GM12892 (cell line): ENCODE measurements around the gene BLOC1S2.

Experiments used
- DNase-seq: peaks from one replicate; pipeline ENCODE4 v3.0.0; 2011; ENCODE audit not compliant: insufficient read length
- FAIRE-seq: peaks from 2 replicates; lab custom pipeline; 2011; peaks lifted over from hg19 to GRCh38; lab: Jason Lieb, UNC
- POLR2A ChIP-seq: IDR thresholded peaks from 2 replicates; pipeline ENCODE4 v1.6.1; 2011; ENCODE audit warnings: low read depth, low read length, control low read depth
- POLR2AphosphoS5 ChIP-seq: IDR thresholded peaks from 2 replicates; pipeline ENCODE4 v1.6.1; 2011; ENCODE audit warnings: low read depth, low read length, control low read depth
- TAF1 ChIP-seq: IDR thresholded peaks from 2 replicates; pipeline ENCODE4 v1.6.1; 2011; ENCODE audit warnings: low read depth, mild to moderate bottlenecking, control low read depth, low read length, borderline replicate concordance

BLOC1S2 gene

DNA sequence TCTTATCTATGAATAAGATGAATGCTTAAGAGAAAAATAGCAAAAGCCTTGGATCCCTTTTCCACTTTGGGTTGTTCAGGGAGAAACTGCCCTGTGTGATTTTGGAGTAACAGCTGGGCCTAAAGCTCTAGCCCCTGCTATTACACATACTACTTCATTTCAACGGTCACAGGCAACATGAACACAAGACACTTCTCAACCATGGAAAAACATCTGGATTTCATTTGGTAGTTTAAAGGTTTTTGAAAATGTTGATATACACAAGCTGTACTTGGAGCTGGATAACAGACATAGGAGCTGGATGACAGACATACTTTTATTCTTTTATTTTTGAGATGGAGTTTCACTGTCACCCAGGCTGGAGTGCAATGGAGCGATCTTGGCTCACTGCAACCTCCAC, 54.4 kb downstream of the BLOC1S2 start:
- no peak for TF ChIP-seq POLR2A
- no peak for TF ChIP-seq POLR2AphosphoS5
- no peak for TF ChIP-seq TAF1
- FAIRE-seq: no peak
- no peak for DNase-seq

DNA sequence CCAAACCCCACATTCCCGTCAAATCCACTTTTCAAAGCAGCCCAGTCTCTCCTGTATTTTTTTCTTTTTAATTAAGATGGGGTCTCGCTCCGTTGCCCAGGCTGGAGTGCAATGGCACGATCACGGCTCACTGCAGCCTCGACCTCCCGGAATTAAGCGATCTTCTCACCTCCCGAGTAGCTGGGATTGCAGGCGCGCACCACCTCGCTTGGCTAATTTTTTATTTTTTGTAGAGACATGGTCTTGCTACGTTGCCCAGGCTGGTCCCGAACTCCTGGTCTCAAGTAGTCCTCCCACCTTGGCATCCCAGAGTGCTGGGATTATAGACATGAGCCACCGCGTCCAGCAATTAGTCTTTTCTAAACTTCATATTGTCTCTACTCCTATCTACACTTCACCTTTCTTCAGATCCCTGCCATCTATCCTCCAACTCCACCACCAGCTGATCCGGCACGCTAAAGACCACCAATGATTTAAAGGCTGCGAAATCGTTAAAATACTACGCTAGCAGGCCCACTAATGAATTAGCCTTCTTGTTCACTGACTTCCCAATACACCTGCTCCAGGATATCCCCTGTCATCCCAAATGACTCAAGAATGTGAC, 56.6 kb downstream of the BLOC1S2 start:
- FAIRE-seq (no peak), DNase-seq (no peak)
- no peak for TF ChIP-seq POLR2A
- TF ChIP-seq TAF1: no peak
- TF ChIP-seq POLR2AphosphoS5: no peak

DNA sequence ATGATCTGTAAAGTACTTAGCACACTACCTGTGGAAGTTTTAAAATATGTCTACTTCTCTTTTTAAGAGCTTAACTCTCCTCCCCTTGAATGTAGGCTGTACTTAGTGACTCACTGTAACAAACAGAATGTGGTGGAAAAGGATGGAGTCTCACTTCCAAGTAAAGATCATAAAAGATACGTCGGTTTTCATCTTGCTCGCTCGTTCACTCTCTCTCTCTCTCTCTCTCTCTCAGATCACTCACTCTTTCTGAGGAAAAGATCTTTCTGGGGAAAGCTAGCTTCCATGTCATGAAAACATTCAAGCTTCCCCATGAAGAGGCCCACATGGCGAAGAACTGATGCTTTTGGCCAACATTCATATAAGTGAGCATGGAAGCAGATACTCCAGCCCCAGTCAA, 62.6 kb downstream of the BLOC1S2 start:
- no peak for TF ChIP-seq POLR2AphosphoS5
- TF ChIP-seq POLR2A: no peak
- DNase-seq (no peak), FAIRE-seq (no peak)
